ENCODE measurements around the gene GALNT13. TPM values are rescaled to one million over a fixed set of nuclear protein-coding genes. Genes with fewer than 3 reads are reported as not detected.
A peak's percentile ranks its signal among the peaks of the same experiment; 100 is the strongest.

The GALNT13 gene
- total RNA-seq, 1 donor from 2014 or later, result 0.52 TPM

DNA sequence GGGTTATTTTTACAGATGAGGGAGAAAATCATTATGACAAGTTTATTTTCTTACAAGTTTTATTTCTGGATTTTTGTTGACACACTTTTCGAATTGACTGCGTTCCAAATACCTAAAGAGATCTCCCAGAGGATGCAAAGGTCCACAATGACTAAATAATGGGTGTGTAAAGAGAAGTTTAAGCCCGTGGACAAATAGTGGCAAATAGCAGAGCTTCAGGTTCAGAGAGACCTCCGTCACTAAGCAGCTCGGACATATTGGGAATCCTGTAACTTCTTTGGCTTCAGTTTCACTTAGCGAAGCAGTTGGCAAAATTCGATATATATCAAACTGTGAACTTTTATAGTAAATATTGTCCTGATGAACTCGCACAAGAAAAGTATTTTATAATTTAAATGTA is 556.3 kb downstream of the GALNT13 start:
- TF ChIP-seq, protein P1, sequence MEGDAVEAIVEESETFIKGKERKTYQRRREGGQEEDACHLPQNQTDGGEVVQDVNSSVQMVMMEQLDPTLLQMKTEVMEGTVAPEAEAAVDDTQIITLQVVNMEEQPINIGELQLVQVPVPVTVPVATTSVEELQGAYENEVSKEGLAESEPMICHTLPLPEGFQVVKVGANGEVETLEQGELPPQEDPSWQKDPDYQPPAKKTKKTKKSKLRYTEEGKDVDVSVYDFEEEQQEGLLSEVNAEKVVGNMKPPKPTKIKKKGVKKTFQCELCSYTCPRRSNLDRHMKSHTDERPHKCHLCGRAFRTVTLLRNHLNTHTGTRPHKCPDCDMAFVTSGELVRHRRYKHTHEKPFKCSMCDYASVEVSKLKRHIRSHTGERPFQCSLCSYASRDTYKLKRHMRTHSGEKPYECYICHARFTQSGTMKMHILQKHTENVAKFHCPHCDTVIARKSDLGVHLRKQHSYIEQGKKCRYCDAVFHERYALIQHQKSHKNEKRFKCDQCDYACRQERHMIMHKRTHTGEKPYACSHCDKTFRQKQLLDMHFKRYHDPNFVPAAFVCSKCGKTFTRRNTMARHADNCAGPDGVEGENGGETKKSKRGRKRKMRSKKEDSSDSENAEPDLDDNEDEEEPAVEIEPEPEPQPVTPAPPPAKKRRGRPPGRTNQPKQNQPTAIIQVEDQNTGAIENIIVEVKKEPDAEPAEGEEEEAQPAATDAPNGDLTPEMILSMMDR (conservative IDR thresholded peaks at IDR 0.05; ENCODE audit: low read depth, low read length), result no peak
- H3K4me3 ChIP-seq (ENCODE audit: low read depth, low read length), result no peak overlapping the region
- DNase-seq (ENCODE audit: low read depth), result no peak

DNA sequence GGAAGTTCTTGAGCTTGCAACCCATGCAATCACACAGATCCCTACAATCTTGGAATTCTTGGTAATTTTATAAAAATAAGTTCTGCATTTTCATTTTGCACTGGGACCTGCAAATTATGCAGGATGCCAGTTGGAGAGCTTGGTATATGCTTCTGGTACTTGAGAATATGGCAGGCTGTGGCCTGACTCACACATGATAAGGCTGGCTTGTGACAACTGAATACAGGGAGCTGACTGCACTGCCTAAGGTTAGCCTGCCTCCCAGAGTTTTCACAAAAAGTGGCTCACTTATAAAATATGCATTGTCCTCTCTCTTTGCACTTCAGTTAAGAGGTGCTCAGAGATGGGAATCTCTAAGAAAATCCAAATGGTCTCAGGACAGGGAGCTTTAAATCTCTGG is 561.3 kb downstream of the GALNT13 start:
- DNase-seq (ENCODE audit: low read depth), result no peak
- H3K4me3 ChIP-seq (ENCODE audit: low read depth, low read length), result no peak overlapping the region
- TF ChIP-seq, protein P1 (conservative IDR thresholded peaks at IDR 0.05; ENCODE audit: low read depth, low read length), result no peak

GRCh38 chr2:154437104-154437503 is 565.4 kb downstream of the GALNT13 start:
- H3K4me3 ChIP-seq (ENCODE audit: low read depth, low read length), result no peak overlapping the region
- TF ChIP-seq, protein P1 (conservative IDR thresholded peaks at IDR 0.05; ENCODE audit: low read depth, low read length), result no peak
- no peak for DNase-seq (ENCODE audit: low read depth)

DNA sequence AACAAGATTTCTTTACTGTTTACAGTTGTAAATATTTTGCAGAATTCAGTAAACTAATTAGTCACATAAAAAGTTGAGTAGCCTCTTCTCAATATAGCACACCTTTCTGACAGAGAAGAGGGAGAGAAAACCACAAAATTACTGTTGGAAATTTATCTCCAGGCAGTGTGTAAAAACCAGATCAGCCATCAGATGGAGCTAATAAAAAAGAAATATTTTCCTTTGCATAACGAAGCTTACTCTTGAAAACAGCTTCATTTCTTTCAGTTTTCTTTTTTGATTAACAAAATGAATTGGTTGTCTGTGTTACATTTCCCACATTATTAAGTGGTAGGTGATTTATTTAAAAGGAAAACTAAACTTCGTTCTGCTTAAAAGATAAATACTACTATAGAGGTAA is 567.4 kb downstream of the GALNT13 start:
- H3K4me3 ChIP-seq (ENCODE audit: low read depth, low read length), result no peak overlapping the region
- TF ChIP-seq, protein P1 (conservative IDR thresholded peaks at IDR 0.05; ENCODE audit: low read depth, low read length), result peak; percentile 58
- DNase-seq (ENCODE audit: low read depth), result no peak

DNA sequence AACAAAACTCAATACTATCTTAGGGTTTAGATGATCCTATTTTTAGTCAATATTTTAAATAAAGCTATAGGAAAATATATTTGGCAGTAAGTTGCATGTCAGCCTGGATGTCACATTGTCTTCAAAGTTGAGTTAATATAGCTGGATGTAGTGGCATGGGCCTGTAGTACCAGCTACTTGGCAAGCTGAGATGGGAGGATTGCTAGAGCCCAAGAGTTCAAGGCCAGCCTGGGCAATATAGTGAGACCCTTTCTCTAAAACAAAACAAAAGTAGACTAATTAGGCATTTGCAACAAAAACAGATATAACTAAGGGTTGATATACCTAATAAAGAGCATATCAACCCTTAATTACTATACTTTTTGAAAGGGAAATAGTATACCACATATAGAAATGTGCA is 572.2 kb downstream of the GALNT13 start:
- H3K4me3 ChIP-seq (ENCODE audit: low read depth, low read length), result no peak overlapping the region
- TF ChIP-seq, protein P1 (conservative IDR thresholded peaks at IDR 0.05; ENCODE audit: low read depth, low read length), result no peak
- DNase-seq (ENCODE audit: low read depth), result no peak

DNA sequence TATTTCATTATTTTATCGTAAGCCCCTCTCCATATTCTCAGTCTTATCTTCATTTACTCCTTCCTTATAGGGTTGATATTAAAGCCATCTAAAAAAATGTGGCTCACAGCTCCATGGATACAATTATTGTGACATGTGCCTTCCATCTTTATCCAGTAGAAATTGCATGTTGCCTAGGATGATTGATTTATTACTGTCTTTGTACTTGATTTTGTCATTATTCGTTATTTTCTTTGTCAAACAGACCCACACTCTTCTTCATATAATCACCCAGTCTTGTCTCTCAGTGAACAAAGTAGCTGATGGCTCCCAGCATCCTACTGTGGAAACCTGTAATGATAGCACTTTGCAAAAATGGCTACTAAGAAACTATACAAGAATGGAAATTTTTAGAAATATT is 574.6 kb downstream of the GALNT13 start:
- TF ChIP-seq, protein P1 (conservative IDR thresholded peaks at IDR 0.05; ENCODE audit: low read depth, low read length), result no peak
- H3K4me3 ChIP-seq (ENCODE audit: low read depth, low read length), result no peak overlapping the region
- no peak for DNase-seq (ENCODE audit: low read depth)

- DNase-seq (ENCODE audit: low read depth), result no peak
- H3K4me3 ChIP-seq (ENCODE audit: low read depth, low read length), result no peak overlapping the region
- TF ChIP-seq, protein P1 (conservative IDR thresholded peaks at IDR 0.05; ENCODE audit: low read depth, low read length), result no peak
These were observed 576.2 kb downstream of the GALNT13 start for GRCh38 chr2:154447727-154448418.
